Measurements from ENCODE around the gene HNRNPH2. TPM values are rescaled to one million over a fixed set of nuclear protein-coding genes. Genes with fewer than 3 reads are reported as not detected.

HNRNPH2 gene
- total and polyA plus RNA-seq, 2 experiments from 2014 or later, result 76.9 to 189 TPM

DNA sequence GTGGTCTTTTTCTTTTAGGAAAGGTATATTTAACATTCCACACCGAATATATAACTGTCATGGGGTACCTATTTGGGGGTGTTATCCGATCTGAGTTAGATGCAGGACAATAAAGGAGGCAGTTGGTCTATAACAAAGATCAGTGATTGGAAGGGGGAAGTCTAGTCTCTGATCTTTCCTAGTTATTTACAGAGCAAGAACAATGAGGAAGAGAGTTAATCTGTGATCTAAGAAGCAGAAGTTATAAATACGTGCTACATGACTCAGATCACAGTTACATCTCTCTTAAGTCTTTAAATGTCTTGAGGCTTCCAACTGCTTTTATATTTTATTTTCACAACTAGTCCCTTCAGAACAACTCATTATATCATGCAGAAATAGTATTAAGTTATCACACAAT is 44.0 kb downstream of the HNRNPH2 start:
- no peak for TF ChIP-seq CTCF (IDR thresholded peaks at IDR 0.05; ENCODE audit: low read depth, low read length)
- Histone ChIP-seq H3K36me3 (no peaks in the 10 kb centered on the region), H3K27ac (no peak overlapping the region), H3K4me3 (no peak overlapping the region), H3K9me3 (ENCODE audit: low read depth) (no peaks in the 10 kb centered on the region), H3K4me1 (ENCODE audit: low read depth) (no peaks in the 10 kb centered on the region), H3K27me3 (no peaks in the 10 kb centered on the region)
- no peak for DNase-seq (ENCODE audit: low read depth in 1 of 2, low spot score in 1 of 2)

DNA sequence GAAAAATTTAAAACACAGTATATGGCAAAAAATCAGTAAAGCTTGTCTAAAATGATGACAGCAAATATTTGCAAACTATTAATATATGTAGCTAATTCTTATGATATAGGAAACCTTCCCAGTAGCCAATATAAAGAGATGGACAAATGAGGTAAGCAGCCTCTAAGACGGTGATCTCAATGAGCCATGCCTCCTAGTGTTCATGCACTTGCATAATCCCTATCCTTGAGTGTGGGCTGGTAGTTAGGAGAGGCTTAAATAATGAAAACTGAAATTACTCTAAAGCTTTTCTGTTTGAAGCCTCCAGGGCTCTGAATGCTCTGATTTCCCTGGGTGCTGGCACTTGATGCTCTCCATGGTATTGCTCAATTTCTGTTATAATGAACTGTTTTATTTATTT is 52.6 kb downstream of the HNRNPH2 start:
- H3K9me3 ChIP-seq (ENCODE audit: low read depth), result no peaks in the 10 kb centered on the region
- H3K36me3 ChIP-seq, result no peaks in the 10 kb centered on the region
- H3K27ac ChIP-seq, result no peak overlapping the region
- no peak for TF ChIP-seq CTCF (IDR thresholded peaks at IDR 0.05; ENCODE audit: low read depth, low read length)
- H3K27me3 ChIP-seq, result no peaks in the 10 kb centered on the region
- H3K4me1 ChIP-seq (ENCODE audit: low read depth), result no peaks in the 10 kb centered on the region
- no peak for DNase-seq (ENCODE audit: low read depth in 1 of 2, low spot score in 1 of 2)
- no peak overlapping the region for H3K4me3 ChIP-seq

DNA sequence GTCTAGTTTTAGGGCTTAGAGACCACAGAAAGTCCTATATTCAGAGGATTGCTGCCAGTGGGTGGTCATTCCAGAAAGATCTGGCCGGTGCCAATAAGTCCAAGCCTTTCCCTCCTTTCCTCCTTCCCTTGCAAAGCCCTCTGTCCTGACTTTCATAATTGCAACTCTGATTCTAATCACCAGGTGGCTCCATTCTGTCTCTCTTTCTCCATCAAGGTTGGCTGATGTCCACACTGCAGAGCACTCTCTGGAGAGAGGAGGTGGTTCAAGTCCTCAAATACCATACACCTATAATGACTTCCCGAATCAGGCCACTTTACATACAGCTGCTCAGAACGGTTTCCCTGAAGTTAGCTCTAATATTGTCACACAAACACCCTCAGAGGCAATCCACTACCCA is 54.9 kb downstream of the HNRNPH2 start:
- no peak overlapping the region for H3K4me3 ChIP-seq
- H3K36me3 ChIP-seq, result no peaks in the 10 kb centered on the region
- DNase-seq (ENCODE audit: low read depth in 1 of 2, low spot score in 1 of 2), result peak; percentile 20 to 32
- no peaks in the 10 kb centered on the region for H3K9me3 ChIP-seq (ENCODE audit: low read depth)
- no peaks in the 10 kb centered on the region for H3K27me3 ChIP-seq
- no peak overlapping the region for H3K27ac ChIP-seq
- no peaks in the 10 kb centered on the region for H3K4me1 ChIP-seq (ENCODE audit: low read depth)
- TF ChIP-seq CTCF (IDR thresholded peaks at IDR 0.05; ENCODE audit: low read depth, low read length), result peak; percentile 22

Other genes starting within 250 kb of the HNRNPH2 start
- 1.1 and 1.3 TPM in 2 replicates for gene DRP2, start 188.4 kb upstream of the HNRNPH2 start, total RNA-seq
- 0.20 and 0.31 TPM in 2 replicates for gene DRP2, start 188.4 kb upstream of the HNRNPH2 start, polyA plus RNA-seq
- gene TAF7L, start 116.9 kb upstream of the HNRNPH2 start, total RNA-seq, result not detected in 2 replicates
- 0.27 TPM in 1 of 2 replicates, not detected in the other for gene TAF7L, start 116.9 kb upstream of the HNRNPH2 start, polyA plus RNA-seq
- 3.6 and 5.7 TPM in 2 replicates for gene TIMM8A, start 59.5 kb upstream of the HNRNPH2 start, total RNA-seq
- 14.2 and 17.6 TPM in 2 replicates for gene TIMM8A, start 59.5 kb upstream of the HNRNPH2 start, polyA plus RNA-seq
- gene BTK, start 22.0 kb upstream of the HNRNPH2 start, total RNA-seq, result 0.06 TPM in 1 of 2 replicates, not detected in the other
- gene BTK, start 22.0 kb upstream of the HNRNPH2 start, polyA plus RNA-seq, result 0.06 and 2.5 TPM in 2 replicates
- gene RPL36A, start 17.2 kb upstream of the HNRNPH2 start, total RNA-seq, result 3,802 and 4,744 TPM in 2 replicates
- gene RPL36A, start 17.2 kb upstream of the HNRNPH2 start, polyA plus RNA-seq, result 293 and 403 TPM in 2 replicates
- gene GLA, start 297 bp upstream of the HNRNPH2 start, total RNA-seq, result 10.0 and 12.0 TPM in 2 replicates
- gene GLA, start 297 bp upstream of the HNRNPH2 start, polyA plus RNA-seq, result 17.3 and 20.9 TPM in 2 replicates
- gene ARMCX4, start 77.2 kb downstream of the HNRNPH2 start, total RNA-seq, result 6.9 and 16.7 TPM in 2 replicates
- 11.2 and 16.3 TPM in 2 replicates for gene ARMCX4, start 77.2 kb downstream of the HNRNPH2 start, polyA plus RNA-seq
- gene ARMCX1, start 142.3 kb downstream of the HNRNPH2 start, total RNA-seq, result 33.8 and 40.8 TPM in 2 replicates
- gene ARMCX1, start 142.3 kb downstream of the HNRNPH2 start, polyA plus RNA-seq, result 32.2 and 45.3 TPM in 2 replicates
- 73.1 and 75.1 TPM in 2 replicates for gene ARMCX6, start 209.8 kb downstream of the HNRNPH2 start, total RNA-seq
- 104 and 112 TPM in 2 replicates for gene ARMCX6, start 209.8 kb downstream of the HNRNPH2 start, polyA plus RNA-seq
- 68.4 and 90.2 TPM in 2 replicates for gene ARMCX3, start 214.9 kb downstream of the HNRNPH2 start, total RNA-seq
- 120 and 132 TPM in 2 replicates for gene ARMCX3, start 214.9 kb downstream of the HNRNPH2 start, polyA plus RNA-seq

Measured in cardiac muscle cell (in vitro differentiated cells and primary cell).